Amniotic stem cell (primary cell): ENCODE data around the gene KIF21B.
A peak's percentile ranks its signal among the peaks of the same experiment; 100 is the strongest.

Source experiments
- DNase-seq: peaks from one replicate; lab custom pipeline; 2025; lab: John Stamatoyannopoulos, UW

KIF21B gene

DNA sequence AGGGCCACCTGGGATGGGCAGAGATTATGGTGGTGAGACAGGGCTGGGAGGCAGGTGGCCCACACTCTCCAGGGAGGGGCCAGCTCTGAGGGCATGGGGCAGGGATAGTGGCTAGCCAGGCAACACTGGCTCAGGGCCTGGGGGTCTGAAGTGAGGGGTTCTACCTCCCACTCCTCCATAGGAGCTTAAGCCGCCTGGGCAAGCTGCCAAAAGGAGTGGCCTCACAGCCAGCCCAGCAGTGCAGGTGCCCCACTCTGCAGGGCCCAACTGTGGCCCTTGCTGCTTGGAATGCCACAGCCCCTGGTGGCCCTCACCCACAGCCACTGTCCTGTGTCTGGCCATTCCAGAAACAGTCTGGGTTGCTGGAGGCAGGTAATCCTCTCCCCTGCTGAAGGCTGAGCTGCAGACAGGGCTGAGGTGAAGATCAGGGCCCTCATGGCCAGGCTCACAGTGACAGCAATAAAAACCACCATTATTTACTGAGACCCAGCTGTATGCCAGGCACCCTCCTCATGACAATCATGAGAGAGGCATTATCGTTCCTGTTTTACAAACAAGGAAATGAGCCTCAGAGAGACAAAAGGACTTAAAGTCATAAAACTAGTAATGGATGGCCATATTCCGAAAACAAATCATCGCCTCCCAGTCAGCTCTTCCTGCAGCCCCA is 31.0 kb downstream of the KIF21B start:
- DNase-seq = no peak

DNA sequence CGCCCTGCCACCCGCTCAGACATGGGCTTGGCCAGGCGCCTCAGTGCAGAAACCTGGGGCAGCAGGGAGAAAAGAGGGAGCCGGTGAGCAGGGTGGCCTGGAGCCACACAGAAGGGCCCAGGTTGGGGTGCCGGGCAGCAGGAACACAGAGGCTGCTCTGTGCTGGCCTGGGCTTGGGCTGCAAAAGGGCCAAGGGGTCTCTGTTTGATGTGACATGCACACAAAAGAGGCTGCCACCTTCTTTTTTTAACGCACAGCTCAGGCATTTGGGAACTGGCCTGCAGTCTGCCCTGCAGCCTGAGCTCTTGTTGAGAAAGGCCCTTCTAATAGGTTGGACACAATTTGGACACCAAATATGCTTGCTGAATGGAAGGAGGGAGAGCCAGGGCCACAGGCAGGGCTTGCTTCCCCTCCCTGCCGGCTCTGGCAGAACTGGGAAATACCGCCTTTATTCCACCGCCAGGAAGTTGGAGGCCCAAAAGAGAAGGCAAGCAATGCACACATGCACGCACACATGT is 32.4 kb downstream of the KIF21B start:
- no peak for DNase-seq

DNA sequence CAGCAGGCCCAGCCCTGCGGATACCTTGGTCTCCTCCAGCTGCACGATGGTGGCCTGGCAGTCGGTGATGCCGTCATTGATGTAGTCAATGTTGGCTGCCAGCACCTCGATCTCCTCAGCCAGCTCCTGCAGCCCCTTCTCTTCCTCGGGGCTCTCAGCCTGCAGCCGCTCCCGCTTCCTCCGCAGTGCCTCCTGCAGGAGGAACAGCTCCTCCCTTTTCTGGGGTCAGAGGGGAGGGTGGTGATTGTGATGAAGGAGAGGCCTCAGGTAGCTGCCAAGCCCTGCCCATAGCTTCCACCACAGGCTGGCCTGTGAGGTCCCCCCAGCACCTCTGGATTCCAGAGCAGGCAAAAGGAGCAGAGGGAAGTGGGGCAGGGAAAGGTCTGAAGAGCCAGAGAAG is 33.4 kb downstream of the KIF21B start:
- no peak for DNase-seq

DNA sequence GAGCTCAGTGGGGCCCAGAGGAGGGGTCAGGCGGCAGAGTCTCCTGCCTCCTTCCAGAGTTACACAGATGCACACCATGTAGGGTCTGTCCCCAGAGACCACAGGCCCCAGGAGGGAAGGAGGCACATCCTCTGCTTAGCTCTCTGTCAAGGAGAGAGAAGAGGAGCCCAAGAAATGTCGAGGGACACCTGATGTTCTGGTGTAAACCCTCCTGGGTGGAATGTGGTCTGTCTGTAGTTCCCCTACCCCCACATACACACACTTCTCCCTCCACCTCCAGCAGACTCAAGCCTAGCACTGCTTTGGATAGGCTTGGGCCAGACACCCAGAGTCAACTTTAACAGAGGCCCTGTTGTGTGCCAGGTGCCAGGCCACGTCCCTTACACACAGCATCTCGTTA is 34.2 kb downstream of the KIF21B start:
- no peak for DNase-seq

DNA sequence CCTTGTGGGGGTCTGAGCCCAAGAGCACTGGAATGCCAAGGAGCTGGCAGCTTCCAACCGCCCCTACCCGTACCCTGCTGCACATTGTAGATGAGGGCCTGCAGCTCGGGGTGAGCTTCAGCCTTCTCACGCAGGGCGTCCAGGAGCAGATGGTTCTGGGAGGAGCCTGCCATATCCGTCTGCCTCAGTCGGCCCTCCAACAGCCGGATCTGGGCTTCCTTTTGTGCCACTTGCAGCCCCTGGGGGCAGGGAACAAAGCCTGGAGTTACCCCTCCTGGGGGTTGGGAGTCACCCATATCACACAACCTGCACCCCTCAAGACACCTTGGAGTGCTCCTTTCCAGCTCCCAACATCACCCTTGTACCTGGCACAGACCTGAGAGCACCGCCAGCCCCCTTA is 34.8 kb downstream of the KIF21B start:
- no peak for DNase-seq

DNA sequence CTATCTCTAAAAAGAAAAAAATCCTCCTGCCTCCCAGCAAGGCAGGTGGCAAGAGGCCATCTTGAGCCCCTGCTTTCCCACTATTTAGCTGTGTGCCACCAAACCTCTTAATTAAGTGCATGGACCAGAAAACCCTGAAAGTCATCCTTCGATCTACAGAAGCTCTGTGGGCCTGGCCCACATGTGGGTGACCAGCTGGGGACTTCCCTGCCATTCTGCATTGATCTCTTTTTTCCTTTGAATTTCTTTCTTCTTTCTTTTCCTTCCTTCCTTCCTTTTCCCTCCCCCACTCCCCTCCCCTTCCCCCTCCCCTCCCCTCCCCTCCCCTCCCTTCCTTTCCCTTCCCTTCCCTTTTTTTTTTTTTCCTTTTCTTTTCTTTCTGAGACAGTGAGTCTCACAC is 38.0 kb downstream of the KIF21B start:
- DNase-seq = no peak

DNA sequence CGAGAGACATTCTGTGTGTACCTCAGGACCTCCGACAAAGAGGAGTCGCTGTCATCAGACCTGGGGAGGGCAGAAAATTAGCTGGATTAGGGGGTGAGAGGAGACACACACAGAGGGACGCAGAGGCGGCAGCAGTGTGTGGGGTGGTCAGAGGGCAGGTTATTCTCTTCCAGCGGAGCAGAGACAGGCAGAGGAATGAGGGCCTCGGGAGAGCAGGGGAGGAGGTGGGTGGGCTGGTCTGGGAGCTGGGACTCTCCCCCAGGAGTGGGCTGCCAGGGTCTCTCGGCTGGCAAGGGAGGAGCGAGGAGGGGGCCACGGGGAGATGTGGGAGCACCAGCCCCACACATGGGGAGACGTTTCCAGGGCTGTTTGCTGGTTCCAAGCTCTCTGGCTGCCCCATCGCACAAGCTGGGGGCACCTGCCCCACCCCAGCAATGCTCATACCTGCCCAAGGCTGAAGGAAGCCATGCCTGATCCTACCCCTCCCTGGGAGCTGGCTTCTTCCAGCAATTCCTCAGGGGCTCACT is 40.4 kb downstream of the KIF21B start:
- DNase-seq = no peak

DNA sequence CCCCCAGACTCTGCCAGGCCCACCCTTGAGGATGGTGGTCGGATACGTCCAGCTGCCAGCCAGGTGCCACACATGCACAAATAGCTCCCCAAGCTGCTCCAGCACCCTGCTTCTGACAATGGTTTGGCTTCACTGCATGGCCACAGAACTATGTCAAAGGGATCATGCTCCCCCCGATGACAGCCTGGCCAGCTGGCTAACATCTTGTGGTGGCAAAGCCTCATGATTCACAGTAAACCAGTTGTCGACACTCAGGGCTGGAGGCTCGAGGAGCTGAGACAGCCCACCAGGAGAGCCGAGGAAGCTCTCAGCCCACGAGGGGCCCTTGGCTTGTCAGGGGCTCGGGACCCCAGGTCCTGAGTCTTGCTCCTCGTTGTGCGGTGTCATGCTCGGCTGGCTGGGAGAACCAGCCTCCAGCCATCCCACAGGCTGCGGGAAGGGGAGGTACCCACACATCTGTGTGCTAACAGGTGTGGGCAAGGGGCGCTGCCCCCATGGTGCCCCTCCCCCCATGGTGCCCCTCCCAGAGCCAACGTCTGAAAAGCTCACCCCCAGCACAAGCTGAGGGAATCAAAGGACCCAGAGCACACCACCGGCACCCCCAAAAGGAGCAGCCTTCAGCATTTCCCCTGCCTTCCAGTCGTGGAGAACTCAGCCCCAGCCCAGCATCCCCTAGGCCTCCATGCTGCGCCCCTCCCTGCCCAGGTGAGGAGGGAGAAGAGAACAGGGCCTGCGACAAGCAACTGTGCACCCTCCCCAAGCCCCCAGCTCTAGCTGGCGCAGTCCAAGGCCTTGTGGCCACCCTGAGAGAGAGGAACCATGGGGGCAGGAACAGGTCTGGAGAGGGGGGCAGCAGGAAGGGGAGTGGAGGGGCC is 41.2 kb downstream of the KIF21B start:
- no peak for DNase-seq

DNA sequence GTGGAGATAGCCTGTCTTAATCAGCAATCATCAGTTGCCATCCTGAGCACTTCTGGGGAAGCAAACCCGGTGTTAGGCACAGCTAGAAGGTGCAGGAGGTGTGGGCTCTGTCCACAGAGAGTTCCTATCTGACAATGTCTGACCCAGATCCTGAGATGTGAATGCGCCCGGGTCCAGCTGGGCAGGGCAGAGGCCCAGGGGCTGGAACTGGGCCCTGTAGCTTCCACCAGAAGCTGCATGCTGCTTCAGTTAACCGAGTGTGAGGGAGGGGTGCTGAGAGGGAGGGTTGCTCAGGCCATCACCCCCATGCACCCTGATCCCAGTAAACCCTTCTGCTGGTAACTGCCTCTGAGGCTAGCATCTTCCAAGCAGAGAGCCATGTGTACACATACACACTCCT is 42.2 kb downstream of the KIF21B start:
- DNase-seq = no peak

DNA sequence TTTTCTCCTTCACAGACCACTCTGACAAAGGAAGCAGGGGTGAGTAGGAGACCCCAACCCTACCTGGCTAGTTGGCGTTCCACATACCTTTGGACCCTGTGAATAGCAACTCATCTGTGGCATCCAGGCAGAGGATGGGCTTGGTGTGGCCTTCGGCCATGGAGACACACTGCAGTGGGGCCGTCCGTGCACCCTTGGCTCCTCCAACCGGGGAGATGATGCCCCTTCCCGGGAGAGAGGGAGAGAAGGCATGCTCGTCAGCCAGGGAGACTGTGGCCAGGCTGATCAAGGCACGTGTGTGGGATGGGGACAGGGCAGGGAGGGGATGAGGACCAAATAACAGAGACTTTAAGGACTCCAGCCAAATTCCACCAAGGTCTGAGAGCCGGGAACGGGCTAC is 42.6 kb downstream of the KIF21B start:
- DNase-seq = no peak

DNA sequence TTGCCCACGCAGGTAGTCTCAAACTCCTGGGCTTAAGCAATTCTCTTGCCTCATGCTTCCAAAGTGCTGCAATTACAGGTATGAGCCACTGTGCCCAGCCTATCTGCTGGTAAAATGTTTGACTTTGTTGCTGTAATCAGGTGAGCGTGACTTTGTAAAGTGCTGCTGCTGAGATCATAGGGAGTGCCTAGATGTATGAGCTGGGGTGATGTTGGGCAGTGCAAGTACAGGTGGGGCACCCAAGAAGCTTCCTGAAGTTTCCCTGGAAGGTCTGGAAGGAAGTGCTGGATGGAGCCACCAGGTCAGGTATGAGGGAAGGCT is 43.1 kb downstream of the KIF21B start:
- no peak for DNase-seq

DNA sequence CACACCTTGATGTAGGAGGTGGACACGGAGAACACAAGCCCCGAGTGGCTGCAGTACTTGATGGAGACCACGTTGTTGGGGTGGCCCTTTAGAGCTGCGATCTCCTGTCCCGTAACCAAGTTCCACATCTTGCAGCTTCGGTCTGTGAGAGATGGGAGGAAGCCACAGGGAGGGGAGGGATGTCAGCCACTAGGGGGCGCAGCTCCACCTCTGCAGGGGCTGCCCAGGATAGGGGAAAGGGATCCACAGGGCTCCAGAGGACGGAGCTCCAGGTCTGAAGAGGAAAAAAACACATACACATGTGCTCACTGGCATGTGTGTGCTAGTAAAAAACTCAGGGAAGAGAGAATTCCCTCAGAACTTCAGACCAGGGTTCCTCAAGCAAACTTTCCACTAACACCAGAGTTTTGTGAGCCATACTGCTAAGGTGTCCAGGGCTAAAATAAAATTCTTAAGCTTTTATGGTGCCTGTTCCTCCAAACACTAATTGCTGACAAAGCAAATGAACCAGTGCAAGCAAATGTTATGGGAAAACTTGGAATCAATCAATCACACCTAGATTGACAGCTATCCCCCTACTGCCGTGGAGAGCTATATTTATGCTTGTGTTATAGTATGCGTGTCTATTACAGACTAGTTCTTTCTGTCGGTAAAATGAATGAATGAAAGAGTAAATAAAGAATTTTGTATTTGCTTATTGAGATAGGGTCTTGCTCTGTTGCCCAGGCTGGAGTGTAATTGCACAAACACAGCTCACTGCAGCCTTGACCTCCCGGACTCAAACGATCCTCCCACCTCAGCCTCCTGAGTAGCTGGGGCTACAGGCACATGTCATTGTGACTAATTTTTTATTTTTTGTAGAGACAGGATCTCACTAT is 43.7 kb downstream of the KIF21B start:
- DNase-seq = no peak

DNA sequence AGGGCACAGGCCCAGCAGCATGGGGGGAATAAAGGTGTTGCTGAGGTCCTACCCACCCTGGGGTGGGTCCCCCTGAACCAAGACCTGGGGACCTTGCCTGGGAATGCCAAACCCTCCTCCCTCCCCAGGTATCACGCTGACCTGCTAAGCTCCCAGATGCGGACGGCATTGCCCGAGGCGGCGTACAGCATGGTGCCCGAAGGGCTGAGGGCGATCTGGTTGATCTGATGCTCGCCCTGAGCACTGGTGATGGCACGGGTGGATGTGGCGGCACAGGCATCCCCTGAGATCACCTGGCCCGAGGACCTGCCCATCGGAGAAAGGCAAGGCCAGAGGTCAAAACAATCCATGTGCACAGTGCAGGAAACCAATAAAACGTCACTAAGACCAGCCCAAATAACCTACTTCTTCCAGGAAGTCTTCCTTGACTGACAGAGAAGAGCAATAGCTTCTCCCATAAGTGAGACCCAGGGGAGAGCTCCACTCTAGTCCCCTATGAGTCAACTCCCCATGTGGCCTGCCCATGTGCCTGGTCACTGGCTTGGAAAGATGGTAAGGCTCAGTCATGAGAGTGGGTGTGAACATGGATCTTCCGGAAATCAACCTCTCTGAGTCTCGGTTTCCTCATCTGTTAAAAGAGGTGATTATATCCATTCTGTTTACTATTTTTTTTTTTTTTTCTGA is 46.3 kb downstream of the KIF21B start:
- no peak for DNase-seq

DNA sequence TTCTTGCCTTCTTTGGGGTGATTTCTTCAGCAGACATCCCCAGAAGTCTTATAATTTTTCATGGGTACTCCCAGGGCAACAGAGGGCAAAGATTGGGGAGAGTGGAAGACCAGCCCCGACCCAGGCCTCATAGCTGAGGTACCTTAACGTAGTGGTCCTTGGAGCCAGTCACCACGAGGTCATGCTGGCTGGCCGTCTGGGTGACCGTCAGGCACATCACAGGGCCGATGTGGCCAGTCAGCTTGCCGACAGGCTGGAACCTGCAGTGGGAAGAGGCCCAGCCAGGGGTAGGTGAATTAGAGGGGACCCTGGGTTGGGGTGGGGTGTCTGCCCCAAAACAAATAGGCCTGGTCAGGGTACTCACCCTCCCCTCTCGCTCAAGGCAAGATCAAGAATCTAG is 46.9 kb downstream of the KIF21B start:
- no peak for DNase-seq

DNA sequence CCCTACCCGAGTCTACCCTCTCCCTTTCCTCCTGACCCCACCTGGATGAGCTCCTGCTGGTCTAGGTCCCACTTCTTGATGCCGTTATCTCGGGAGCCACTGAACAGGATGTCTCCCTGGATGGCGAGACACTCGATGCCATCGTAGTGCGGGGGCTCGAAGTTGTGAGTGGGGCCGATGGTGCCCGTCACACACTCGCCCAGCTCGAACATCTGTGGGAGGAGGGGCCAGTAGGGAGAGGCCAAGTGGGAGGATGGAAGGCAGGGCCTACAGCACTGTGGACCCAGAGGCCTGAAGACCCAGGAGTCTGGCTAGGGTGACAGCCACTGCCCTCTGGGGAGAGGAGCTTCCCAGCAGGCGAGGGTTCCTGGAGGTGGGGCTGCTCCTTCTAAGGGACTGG is 48.1 kb downstream of the KIF21B start:
- no peak for DNase-seq

DNA sequence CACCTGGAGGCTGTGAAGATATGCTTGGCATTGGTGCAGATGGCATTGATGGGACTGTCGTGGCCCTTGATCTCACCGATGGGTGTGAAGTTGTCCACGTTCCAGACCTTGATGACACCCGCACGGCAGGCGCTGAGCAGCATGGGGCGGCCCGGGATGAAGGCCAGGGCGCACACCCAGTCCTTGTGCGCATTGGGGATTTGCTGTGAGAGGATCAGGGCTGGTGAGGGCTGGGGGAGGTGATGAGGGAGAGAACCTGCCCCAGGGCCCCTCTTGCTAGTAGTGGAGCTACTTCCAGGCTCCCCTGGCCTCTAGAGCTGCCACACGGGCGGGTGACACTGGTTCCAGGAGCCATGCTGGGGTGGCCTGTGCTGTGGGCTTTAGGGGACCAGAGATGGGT is 48.8 kb downstream of the KIF21B start:
- no peak for DNase-seq

DNA sequence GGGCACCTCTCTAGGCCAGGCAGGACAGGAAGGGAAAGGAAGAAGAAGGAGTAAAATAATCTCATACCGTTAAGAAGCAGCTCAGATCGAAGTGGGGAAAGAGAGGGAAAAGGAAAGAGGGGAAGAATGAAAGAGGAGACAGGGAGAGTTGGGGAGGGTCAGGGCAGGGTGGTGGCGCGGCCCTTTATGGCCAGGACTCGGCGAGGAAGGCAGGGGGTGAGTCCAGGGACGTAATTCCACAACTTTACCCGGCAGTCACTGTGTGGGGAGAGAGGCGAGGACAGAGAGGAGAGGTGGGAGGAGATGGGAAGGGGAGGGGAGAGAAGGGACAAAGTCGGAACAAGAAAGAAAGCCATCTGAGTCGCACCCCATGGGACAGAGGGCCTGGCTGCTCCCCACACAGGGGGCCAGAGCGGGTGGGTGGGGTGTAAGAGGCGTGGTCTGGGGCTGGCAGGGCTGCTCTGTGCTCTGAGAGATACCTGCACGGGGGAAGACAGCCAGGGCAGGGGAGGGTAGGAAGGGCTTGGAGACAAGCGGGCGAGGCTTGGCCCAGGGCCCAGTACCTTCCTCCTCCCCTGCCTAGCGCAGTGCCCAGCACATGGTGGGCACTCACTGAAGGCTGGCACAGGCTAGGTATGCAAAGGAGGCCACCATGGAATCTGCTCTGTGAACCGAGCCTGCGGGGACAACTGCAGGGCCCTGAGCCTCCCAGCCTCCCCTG is 49.4 kb downstream of the KIF21B start:
- DNase-seq = no peak

DNA sequence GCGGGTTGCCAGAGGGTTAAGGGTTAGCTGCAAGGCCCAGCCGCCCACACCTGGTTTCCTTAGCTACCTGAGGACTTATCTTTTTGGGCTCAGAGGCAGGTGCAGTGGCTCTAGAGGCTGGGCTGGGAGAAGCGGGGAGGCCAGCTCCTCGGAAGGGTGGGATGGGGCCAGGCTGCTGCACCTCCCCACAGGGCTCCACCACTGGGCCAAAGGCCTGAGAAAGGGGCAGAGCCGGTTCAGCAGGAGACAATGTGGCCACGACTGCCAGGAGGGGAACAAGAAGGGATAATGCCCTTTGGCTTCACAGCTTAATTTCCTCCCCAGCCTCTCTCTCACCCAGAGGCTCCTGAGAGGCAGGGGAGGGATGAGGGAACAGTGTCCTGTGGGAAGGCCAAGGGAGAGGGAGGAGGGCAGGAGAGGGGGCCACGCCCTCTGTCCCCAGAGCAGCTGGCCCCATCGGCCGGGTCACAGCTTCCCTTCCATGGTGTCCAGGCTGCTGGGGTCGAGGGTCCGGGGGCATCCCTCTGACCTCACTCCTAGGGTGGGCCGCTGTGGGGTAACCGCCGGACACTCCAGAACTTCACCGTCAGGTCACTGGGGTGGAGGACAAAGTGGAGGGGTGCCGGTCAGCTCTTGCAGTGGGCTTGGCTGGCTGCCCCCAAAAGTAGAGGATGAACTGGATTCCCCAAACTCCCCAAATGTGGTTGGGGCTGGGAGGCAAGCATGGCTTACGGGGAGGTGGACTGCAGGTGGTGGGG is 50.4 kb downstream of the KIF21B start:
- DNase-seq = no peak

DNA sequence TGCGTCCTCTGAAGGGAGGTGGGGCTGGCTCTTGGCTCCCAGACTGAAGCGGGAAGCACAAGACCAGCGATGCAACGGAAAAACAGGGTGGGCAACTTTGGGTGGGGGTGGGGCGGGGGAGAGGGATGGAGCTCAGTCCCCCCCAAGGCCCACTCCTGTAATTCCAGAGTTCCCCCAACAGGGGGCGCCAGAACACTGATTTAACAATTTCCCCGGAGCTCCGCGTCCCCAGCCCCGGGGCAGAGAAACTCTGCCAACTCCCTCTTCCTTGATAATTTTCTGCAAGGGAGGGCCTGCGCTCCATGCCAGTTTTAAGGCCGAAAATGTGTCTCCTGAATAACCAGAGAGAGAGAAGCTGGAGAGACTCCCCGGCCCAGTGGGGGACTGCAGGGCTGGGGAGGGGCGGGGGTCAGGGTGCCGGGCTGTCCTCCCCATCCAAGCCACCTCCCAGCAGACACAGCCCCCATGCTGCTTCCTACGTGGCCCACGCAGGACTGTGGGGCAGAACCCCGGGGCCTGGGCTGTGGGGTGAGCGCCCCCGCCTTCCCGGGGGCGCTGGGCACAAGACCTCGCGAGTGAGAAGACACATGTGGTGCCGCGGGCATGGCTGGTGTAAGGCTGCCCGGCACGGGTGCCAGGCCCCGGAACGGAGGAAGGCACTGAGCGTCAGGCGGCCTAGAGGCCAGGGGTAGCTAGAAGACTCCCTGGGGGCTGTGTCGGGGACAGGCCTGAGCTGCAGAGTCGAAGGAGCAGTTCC is 51.4 kb downstream of the KIF21B start:
- peak; percentile 12 for DNase-seq
